Measurements from ENCODE around the gene LRP10. TPM values are rescaled to one million over a fixed set of nuclear protein-coding genes. Genes with fewer than 3 reads are reported as not detected.
"Not testable (repeated sequence)": the region's sequence is repeated elsewhere in the genome, so short reads cannot be mapped to it uniquely, and the experiment has no call there.

LRP10 gene
- total and polyA plus RNA-seq, 2 experiments from 2014 or later = 56.2 to 117 TPM

DNA sequence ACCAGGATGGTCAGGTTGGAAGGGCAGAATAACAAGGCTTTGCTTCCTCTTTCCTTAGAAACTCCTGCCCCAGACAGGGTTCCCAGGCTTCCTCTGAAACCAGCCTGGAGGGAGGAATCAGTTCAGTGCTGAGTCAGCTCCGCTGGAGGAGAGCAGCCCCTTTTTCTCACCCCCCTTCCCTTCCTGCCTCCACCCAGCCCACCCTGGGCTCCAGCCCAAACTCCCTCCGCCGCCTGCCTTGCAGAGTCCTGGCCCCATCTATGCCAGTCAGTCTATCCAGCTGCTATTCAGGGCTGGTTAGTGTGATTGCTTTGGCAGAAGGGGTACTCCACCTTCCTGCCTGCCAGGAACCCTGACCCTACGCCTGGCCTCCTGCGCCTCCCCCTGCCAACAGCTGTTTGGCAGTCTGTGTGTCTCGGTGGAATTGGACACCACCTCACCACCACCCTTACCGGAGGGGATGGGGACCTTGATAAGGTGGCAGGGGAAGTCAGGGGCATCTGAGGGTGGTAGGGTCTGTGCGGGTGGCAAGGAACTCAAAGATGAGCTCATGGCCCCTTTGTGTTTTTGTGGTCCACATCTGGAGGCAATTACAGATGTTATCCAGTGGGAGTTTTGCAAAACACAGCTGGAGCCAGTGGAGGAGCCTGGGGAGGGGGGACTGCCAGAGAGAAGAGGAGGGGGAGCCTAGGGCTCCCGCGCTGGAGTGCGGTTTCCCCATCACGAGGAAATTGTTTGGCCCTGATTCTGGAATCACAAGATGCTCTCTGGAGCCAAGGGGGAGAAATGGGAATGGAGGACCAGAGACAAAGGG is 23.0 kb upstream of the LRP10 start:
- Histone ChIP-seq H3K36me3 (replicated peaks; ENCODE audit: insufficient read depth, low read depth) (no peaks in the 10 kb centered on the region), H3K27ac (peak overlapping the region; percentile 99), H2AFZ (no peak overlapping the region), H3K4me3 (no peak overlapping the region), H3K9me3 (ENCODE audit: low read depth) (no peaks in the 10 kb centered on the region), H3K27me3 (no peaks in the 10 kb centered on the region), H3K4me1 (ENCODE audit: insufficient read depth) (peaks cover 50% of the 10 kb centered on the region), H4K20me1 (ENCODE audit: insufficient read depth, poor library complexity, severe bottlenecking) (no peaks in the 10 kb centered on the region), H3K9me2 (replicated peaks; ENCODE audit: insufficient read depth) (no peaks in the 10 kb centered on the region), H3K79me2 (no peaks in the 10 kb centered on the region), H3K4me2 (peak overlapping the region; percentile 67)
- TF ChIP-seq EZH2 (IDR thresholded peaks at IDR 0.05; ENCODE audit: borderline replicate concordance) (no peak), EZH2phosphoT487 (IDR thresholded peaks at IDR 0.05; ENCODE audit: low read depth, severe bottlenecking, unreplicated experiment) (no peak)
- TF ChIP-seq, protein P1, sequence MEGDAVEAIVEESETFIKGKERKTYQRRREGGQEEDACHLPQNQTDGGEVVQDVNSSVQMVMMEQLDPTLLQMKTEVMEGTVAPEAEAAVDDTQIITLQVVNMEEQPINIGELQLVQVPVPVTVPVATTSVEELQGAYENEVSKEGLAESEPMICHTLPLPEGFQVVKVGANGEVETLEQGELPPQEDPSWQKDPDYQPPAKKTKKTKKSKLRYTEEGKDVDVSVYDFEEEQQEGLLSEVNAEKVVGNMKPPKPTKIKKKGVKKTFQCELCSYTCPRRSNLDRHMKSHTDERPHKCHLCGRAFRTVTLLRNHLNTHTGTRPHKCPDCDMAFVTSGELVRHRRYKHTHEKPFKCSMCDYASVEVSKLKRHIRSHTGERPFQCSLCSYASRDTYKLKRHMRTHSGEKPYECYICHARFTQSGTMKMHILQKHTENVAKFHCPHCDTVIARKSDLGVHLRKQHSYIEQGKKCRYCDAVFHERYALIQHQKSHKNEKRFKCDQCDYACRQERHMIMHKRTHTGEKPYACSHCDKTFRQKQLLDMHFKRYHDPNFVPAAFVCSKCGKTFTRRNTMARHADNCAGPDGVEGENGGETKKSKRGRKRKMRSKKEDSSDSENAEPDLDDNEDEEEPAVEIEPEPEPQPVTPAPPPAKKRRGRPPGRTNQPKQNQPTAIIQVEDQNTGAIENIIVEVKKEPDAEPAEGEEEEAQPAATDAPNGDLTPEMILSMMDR (IDR thresholded peaks at IDR 0.05; ENCODE audit: poor library complexity) = no peak
- peak; percentile 87 for DNase-seq (ENCODE audit: low spot score)
- WGBS (ENCODE audit: low lambda C conversion rate, missing lambda C conversion rate) = 58% methylated on average over 12 of the region's 12 CpGs

DNA sequence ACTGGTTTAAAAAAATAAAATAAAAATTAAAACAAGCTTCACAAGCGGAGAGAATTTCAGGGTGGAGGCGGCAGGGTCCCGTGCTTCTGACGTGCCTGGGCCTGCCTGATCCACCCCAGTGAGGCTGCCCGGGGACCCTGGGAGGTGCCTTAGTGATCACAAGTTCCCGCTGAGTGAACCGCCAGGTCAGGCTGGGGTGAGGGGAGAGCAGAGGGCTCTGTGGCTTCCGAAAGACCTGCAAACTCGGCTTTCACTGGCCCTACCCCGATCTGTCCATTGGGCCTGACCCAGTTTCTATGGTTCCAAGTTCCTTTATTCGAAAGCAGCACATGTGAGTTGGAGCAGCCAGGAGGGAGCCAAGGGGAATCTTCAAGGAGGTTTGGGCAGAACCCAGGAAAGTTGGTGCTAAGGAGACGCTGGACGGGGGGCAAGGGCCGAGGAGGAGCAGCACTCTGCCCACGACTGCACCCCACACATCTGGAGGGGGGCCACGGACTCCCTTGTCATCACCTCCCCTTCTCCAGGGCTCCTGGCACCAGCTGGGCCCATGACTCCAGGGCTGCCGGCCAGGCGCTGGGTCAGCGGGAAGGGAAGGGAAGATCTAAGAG is 22.2 kb upstream of the LRP10 start:
- Histone ChIP-seq H3K4me3 (no peak overlapping the region), H3K9me3 (ENCODE audit: low read depth) (no peaks in the 10 kb centered on the region), H3K4me2 (peak overlapping the region; percentile 34), H3K27ac (peak overlapping the region; percentile 96), H2AFZ (no peak overlapping the region), H3K36me3 (replicated peaks; ENCODE audit: insufficient read depth, low read depth) (no peaks in the 10 kb centered on the region), H4K20me1 (ENCODE audit: insufficient read depth, poor library complexity, severe bottlenecking) (no peaks in the 10 kb centered on the region), H3K9me2 (replicated peaks; ENCODE audit: insufficient read depth) (no peaks in the 10 kb centered on the region), H3K4me1 (ENCODE audit: insufficient read depth) (peaks cover 50% of the 10 kb centered on the region), H3K79me2 (no peaks in the 10 kb centered on the region), H3K27me3 (no peaks in the 10 kb centered on the region)
- WGBS (ENCODE audit: low lambda C conversion rate, missing lambda C conversion rate) = 60% methylated on average over 19 of the region's 19 CpGs
- no peak for DNase-seq (ENCODE audit: low spot score)
- TF ChIP-seq EZH2phosphoT487 (IDR thresholded peaks at IDR 0.05; ENCODE audit: low read depth, severe bottlenecking, unreplicated experiment) (no peak), EZH2 (IDR thresholded peaks at IDR 0.05; ENCODE audit: borderline replicate concordance) (no peak)
- TF ChIP-seq, protein P1 (IDR thresholded peaks at IDR 0.05; ENCODE audit: poor library complexity) = no peak

DNA sequence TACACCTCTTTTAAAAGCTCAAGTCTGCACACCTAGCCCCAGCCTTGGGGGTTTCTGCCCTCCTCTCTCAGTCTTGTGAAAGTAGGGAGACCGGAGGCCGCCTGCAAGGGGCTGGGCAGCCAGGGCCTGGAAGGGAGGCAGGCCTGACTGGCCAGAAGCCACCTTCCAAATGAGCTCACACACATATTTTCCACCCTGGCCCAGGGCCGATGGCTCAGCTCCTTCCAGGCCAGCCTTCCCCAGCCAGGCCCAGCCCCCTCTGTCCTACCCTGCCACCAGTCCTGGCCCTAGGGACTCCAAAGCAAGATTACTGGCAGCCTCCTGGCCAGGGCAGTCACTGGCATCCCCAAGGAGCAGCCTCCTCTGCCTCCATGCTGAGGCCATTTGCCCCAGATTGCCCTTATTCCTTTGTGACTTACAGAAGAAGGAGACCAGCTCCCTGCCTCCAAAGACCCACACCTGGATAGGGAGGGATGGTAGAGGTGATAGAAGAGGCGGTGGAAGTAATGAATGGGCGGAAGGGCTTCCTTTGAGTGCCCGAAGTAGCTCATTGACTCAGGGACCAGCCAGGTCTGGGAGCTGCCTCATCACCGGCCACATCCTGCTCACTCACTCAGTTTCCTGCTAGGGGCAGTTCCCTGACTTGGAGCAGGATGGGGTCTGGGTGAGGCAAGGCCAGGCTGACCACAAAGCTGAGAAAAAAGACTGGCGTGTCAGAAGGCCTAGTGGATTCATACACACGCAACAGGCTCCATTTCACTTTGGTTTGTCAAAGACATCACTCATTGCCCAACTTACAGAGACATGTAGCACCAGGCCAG is 20.4 kb upstream of the LRP10 start:
- H4K20me1 ChIP-seq (ENCODE audit: insufficient read depth, poor library complexity, severe bottlenecking) = no peaks in the 10 kb centered on the region
- H3K9me2 ChIP-seq (replicated peaks; ENCODE audit: insufficient read depth) = no peaks in the 10 kb centered on the region
- no peaks in the 10 kb centered on the region for H3K36me3 ChIP-seq (replicated peaks; ENCODE audit: insufficient read depth, low read depth)
- TF ChIP-seq, protein P1 (IDR thresholded peaks at IDR 0.05; ENCODE audit: poor library complexity) = no peak
- TF ChIP-seq EZH2phosphoT487 (IDR thresholded peaks at IDR 0.05; ENCODE audit: low read depth, severe bottlenecking, unreplicated experiment) (no peak), EZH2 (IDR thresholded peaks at IDR 0.05; ENCODE audit: borderline replicate concordance) (no peak)
- no peaks in the 10 kb centered on the region for H3K27me3 ChIP-seq
- no peak overlapping the region for H3K4me2 ChIP-seq
- DNase-seq (ENCODE audit: low spot score) = peak; percentile 72
- no peaks in the 10 kb centered on the region for H3K79me2 ChIP-seq
- peak overlapping the region; percentile 93 for H3K27ac ChIP-seq
- no peak overlapping the region for H3K4me3 ChIP-seq
- H3K9me3 ChIP-seq (ENCODE audit: low read depth) = no peaks in the 10 kb centered on the region
- H3K4me1 ChIP-seq (ENCODE audit: insufficient read depth) = peaks cover 47% of the 10 kb centered on the region
- no peak overlapping the region for H2AFZ ChIP-seq
- 81% methylated on average over 9 of the region's 9 CpGs for WGBS (ENCODE audit: low lambda C conversion rate, missing lambda C conversion rate)

DNA sequence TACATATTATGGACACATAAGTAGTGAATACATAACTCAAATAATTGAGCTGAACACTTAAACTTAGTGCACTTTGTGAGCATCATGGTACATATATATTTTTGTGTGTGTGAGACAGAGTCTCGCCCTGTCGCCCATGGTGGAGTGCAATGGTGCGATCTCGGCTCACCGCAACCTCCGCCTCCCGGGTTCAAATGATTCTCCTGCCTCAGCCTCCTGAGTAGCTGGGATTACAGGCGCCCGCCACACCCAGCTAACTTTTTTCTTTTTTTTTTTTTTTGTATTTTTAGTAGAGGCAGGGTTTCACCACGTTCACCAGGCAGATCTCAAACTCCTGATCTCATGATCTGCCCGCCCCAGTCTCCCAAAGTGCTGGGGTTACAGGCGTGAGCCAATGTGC is 19.4 kb upstream of the LRP10 start:
- not testable (repeated sequence) for H3K4me2 ChIP-seq; H2AFZ ChIP-seq; H3K4me3 ChIP-seq; H3K27me3 ChIP-seq; DNase-seq (ENCODE audit: low spot score); H3K9me3 ChIP-seq (ENCODE audit: low read depth); H3K79me2 ChIP-seq; H3K36me3 ChIP-seq (replicated peaks; ENCODE audit: insufficient read depth, low read depth); H4K20me1 ChIP-seq (ENCODE audit: insufficient read depth, poor library complexity, severe bottlenecking); H3K9me2 ChIP-seq (replicated peaks; ENCODE audit: insufficient read depth)
- H3K4me1 ChIP-seq (ENCODE audit: insufficient read depth) = peaks cover 37% of the 10 kb centered on the region
- H3K27ac ChIP-seq = peak overlapping the region; percentile 93
- 88% methylated on average over 12 of the region's 12 CpGs for WGBS (ENCODE audit: low lambda C conversion rate, missing lambda C conversion rate)

Measured in hepatocyte (in vitro differentiated cells).